Astrocyte (in vitro differentiated cells and primary cell): ENCODE results near the gene SUMO3. TPM values are rescaled to one million over a fixed set of nuclear protein-coding genes. Genes with fewer than 3 reads are reported as not detected.

ENCODE experiments used
- DNase-seq: peaks from one replicate; pipeline ENCODE4 v3.0.0-alpha.2; 2010; ENCODE audit warnings: low read depth
- FAIRE-seq: peaks from 2 replicates; lab custom pipeline; 2011; peaks lifted over from hg19 to GRCh38; lab: Jason Lieb, UNC
- H2AFZ ChIP-seq: 2 replicates; pipeline ENCODE4 v1.6.0; 2012; ENCODE audit warnings: low read depth, low read length, inconsistent platforms
- H3K27ac ChIP-seq: 2 replicates; pipeline ENCODE4 v1.5.1; 2011; ENCODE audit warnings: low read depth, low read length, inconsistent platforms
- H3K27me3 ChIP-seq: 2 replicates; pipeline ENCODE4 v1.6.0; 2011; ENCODE audit warnings: low read length, inconsistent platforms; ENCODE audit not compliant: insufficient read depth
- H3K36me3 ChIP-seq: 2 replicates; pipeline ENCODE4 v1.5.1; 2011; ENCODE audit warnings: low read length, inconsistent platforms; ENCODE audit not compliant: insufficient read depth
- H3K4me1 ChIP-seq: 2 replicates; pipeline ENCODE4 v1.5.1; 2011; ENCODE audit warnings: low read length, inconsistent platforms; ENCODE audit not compliant: insufficient read depth
- H3K4me2 ChIP-seq: 2 replicates; pipeline ENCODE4 v1.6.0; 2012; ENCODE audit warnings: low read length, inconsistent platforms
- H3K4me3 ChIP-seq: 2 replicates; pipeline ENCODE4 v1.5.1; 2011; ENCODE audit warnings: low read depth, mild to moderate bottlenecking, low read length, inconsistent platforms; ENCODE audit not compliant: insufficient read depth
- H3K79me2 ChIP-seq: 2 replicates; pipeline ENCODE4 v1.6.0; 2012; ENCODE audit warnings: mild to moderate bottlenecking, low read length, inconsistent platforms; ENCODE audit not compliant: insufficient read depth
- H3K9ac ChIP-seq: 2 replicates; pipeline ENCODE4 v1.6.0; 2012; ENCODE audit warnings: mild to moderate bottlenecking, low read length, inconsistent platforms
- H3K9me3 ChIP-seq: 2 replicates; pipeline ENCODE4 v1.5.1; 2012; ENCODE audit warnings: low read depth, mild to moderate bottlenecking, low read length, inconsistent platforms; ENCODE audit not compliant: insufficient read depth
- H4K20me1 ChIP-seq: 2 replicates; pipeline ENCODE4 v1.6.0; 2012; ENCODE audit warnings: low read length, inconsistent platforms; ENCODE audit not compliant: insufficient read depth
- H3K27ac Mint-ChIP-seq: one replicate; pipeline ENCODE4 v1.8.0; 2021; ENCODE audit warnings: mild to moderate bottlenecking, mixed read lengths; ENCODE audit not compliant: unreplicated experiment
- H3K27me3 Mint-ChIP-seq: one replicate; pipeline ENCODE4 v1.8.0; 2021; ENCODE audit warnings: low read depth, mixed read lengths; ENCODE audit not compliant: unreplicated experiment
- H3K36me3 Mint-ChIP-seq: one replicate; pipeline ENCODE4 v1.8.0; 2021; ENCODE audit warnings: low read depth, mixed read lengths; ENCODE audit not compliant: unreplicated experiment
- H3K4me1 Mint-ChIP-seq: one replicate; pipeline ENCODE4 v1.8.0; 2021; ENCODE audit warnings: low read depth, mixed read lengths; ENCODE audit not compliant: unreplicated experiment
- H3K4me3 Mint-ChIP-seq: one replicate; pipeline ENCODE4 v1.8.0; 2021; ENCODE audit warnings: mild to moderate bottlenecking, moderate library complexity, mixed read lengths; ENCODE audit not compliant: unreplicated experiment
- H3K9me3 Mint-ChIP-seq: one replicate; pipeline ENCODE4 v1.8.0; 2021; ENCODE audit warnings: mild to moderate bottlenecking, mixed read lengths; ENCODE audit not compliant: unreplicated experiment
- CTCF ChIP-seq: IDR thresholded peaks from 2 replicates; pipeline ENCODE4 v1.5.1; 2011; ENCODE audit warnings: low read depth, mild to moderate bottlenecking, inconsistent platforms, low read length, moderate library complexity; ENCODE audit not compliant: insufficient read depth
- EZH2 ChIP-seq: IDR thresholded peaks from 2 replicates; pipeline ENCODE4 v1.6.1; 2012; ENCODE audit warnings: mild to moderate bottlenecking, low read length, inconsistent platforms; ENCODE audit not compliant: insufficient read depth
- total RNA-seq: library from RNA; stranded (reverse); gene quantifications from 2 replicates; pipeline ENCODE4 v1.2.1, GENCODE V29; 2021

The SUMO3 gene
- total RNA-seq, 1 donor from 2014 or later, result 83.5 TPM

- H3K27ac ChIP-seq, result no peak overlapping the region
These were observed 61.3 kb downstream of the SUMO3 start for GRCh38 chr21:44756423-44757185.

More at GRCh38 chr21:44756423-44757185, 61.3 kb downstream of the SUMO3 start:
- no peak for FAIRE-seq
- H3K9ac ChIP-seq, result no peak overlapping the region
- H3K9me3 Mint-ChIP-seq, result peaks cover 14% of the 10 kb centered on the region
- no peak overlapping the region for H3K27ac Mint-ChIP-seq
- no peak overlapping the region for H3K4me3 Mint-ChIP-seq
- no peaks in the 10 kb centered on the region for H3K27me3 ChIP-seq
- no peaks in the 10 kb centered on the region for H3K9me3 ChIP-seq
- no peak for TF ChIP-seq CTCF
- TF ChIP-seq EZH2, result no peak
- H4K20me1 ChIP-seq, result no peaks in the 10 kb centered on the region
- no peaks in the 10 kb centered on the region for H3K36me3 Mint-ChIP-seq
- H2AFZ ChIP-seq, result no peak overlapping the region
- H3K4me1 ChIP-seq, result no peaks in the 10 kb centered on the region
- DNase-seq, result no peak
- no peak overlapping the region for H3K4me2 ChIP-seq
- no peaks in the 10 kb centered on the region for H3K4me1 Mint-ChIP-seq
- no peaks in the 10 kb centered on the region for H3K79me2 ChIP-seq
- no peak overlapping the region for H3K4me3 ChIP-seq
- peaks cover 46% of the 10 kb centered on the region for H3K27me3 Mint-ChIP-seq
- no peaks in the 10 kb centered on the region for H3K36me3 ChIP-seq

Other genes starting within 250 kb of the SUMO3 start
- not detected in 2 replicates for gene KRTAP10-4, start 244.3 kb downstream of the SUMO3 start, total RNA-seq
- gene KRTAP10-5, start 237.5 kb downstream of the SUMO3 start, total RNA-seq, result not detected in 2 replicates
- gene KRTAP10-6, start 225.6 kb downstream of the SUMO3 start, total RNA-seq, result not detected in 2 replicates
- not detected in 2 replicates for gene KRTAP10-7, start 217.5 kb downstream of the SUMO3 start, total RNA-seq
- not detected in 2 replicates for gene KRTAP10-8, start 206.0 kb downstream of the SUMO3 start, total RNA-seq
- not detected in 2 replicates for gene KRTAP10-9, start 191.0 kb downstream of the SUMO3 start, total RNA-seq
- not detected in 2 replicates for gene KRTAP10-10, start 180.7 kb downstream of the SUMO3 start, total RNA-seq
- not detected in 2 replicates for gene KRTAP10-11, start 171.6 kb downstream of the SUMO3 start, total RNA-seq
- gene KRTAP12-4, start 163.4 kb downstream of the SUMO3 start, total RNA-seq, result not detected in 2 replicates
- not detected in 2 replicates for gene KRTAP12-3, start 160.1 kb downstream of the SUMO3 start, total RNA-seq
- gene KRTAP12-2, start 151.1 kb downstream of the SUMO3 start, total RNA-seq, result not detected in 2 replicates
- gene KRTAP12-1, start 135.9 kb downstream of the SUMO3 start, total RNA-seq, result not detected in 2 replicates
- not detected in 2 replicates for gene KRTAP10-12, start 120.9 kb downstream of the SUMO3 start, total RNA-seq
- not detected in 2 replicates for gene TSPEAR, start 106.5 kb downstream of the SUMO3 start, total RNA-seq
- gene UBE2G2, start 16.2 kb downstream of the SUMO3 start, total RNA-seq, result 63.8 and 74.5 TPM in 2 replicates
- gene PTTG1IP, start 55.6 kb upstream of the SUMO3 start, total RNA-seq, result 208 and 240 TPM in 2 replicates
- 0.61 TPM in 1 of 2 replicates, not detected in the other for gene ITGB2, start 102.8 kb upstream of the SUMO3 start, total RNA-seq
- 26.0 and 38.8 TPM in 2 replicates for gene SLX9, start 122.0 kb upstream of the SUMO3 start, total RNA-seq